DMS79 (cell line): ENCODE measurements around the gene SRGAP2B.
"Not testable (repeated sequence)": the region's sequence is repeated elsewhere in the genome, so short reads cannot be mapped to it uniquely, and the experiment has no call there.

Source experiments
- DNase-seq: peaks from one replicate; lab custom pipeline; 2025; lab: John Stamatoyannopoulos, UW

SRGAP2B gene

DNA sequence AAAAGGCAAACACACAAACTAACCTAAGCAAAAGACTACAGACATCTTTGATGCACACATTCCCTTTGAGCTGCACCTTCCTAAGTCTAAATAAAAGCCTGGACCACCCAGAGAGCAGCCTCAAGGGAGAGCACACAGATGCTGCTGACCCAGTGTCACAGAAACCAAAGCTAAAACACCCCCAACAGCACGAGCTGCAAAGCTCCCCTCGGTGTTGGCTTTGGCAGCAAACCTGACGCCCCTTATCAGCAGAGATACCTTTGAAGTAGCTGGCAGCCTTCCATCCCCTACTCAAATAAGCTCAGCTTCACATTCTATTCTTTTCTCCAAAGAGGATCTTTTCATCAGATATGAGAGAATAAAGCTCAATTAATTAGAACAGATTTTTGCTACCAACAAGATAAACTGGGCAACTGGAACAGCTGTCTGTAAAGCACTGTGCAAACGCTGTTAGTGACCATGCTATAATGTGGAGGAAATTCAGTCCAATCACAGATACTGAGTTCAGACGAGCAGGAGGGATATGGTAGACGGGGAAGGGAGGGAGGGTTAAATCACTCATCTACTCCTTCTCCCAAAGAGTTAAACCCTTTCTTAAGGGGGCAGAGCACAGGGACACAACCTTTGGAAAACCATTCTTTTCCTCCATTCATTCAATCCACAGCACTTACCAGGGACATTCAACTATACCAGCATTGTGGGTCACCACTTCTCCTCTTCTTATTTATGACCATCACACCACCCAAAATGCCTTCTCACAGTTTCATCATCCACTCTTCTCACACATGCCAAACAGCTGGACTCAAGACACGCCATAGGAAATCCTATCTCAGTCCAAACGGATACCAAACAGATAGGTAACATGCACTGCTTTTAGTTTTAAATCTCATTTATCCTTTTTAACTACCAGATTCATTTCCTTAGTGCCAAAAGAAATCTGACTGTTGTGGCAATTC is 148.3 kb downstream of the SRGAP2B start:
- DNase-seq = not testable (repeated sequence)

DNA sequence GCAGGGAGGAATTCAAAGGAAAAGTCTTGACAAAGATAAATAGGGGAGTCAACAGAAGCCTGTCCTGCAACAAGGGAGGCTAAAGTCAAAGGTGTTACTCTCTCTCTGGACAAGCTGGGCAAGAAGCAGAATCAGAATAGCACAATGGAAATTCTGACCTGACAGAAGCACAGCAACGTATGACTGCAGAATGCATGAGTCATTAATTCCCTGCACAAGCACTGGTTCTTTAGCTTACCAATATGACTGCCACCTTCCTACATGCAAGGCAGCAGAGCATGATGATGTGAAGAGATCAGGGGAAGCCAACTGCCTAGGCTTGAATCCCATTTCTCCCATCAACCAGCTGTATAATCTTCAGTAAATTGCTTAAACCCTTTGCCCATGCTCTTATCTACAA is 153.4 kb downstream of the SRGAP2B start:
- not testable (repeated sequence) for DNase-seq

DNA sequence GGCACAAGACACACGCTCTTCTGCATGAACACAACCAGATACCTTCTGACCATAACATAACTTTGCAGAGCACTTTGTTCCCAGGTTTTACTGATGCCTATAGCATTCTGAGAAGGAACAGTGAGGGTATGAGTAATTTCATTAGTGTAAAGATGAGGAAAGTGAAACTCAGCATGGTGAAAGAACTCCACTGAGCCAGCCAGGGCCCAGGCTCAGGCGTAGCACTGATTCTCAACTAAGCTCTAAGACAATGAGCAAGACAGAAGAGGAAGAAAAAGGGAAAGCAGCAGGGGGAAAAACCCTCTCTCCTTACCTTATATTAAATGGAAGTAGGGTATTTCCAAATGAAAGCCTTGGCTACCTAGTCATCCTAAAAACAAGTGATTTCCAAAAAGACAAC is 155.1 kb downstream of the SRGAP2B start:
- DNase-seq = not testable (repeated sequence)

DNA sequence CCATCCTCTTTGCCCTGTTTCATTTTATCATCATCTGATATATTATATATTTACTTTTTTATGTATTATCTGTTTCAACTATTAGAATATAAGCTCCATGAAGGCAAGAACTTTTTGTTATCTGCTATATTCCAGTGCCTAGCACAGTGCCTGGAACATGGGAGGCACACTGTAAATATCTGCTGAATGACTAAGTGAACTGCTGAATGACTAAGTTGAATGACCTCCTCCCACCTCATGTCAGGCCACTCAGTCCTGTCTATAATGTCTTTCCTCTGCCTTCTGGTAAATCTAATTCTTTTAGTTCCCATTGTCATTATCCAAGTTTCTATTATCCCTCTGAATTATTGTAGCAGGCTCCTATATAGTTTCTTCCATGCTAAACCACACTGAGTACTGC is 156.5 kb downstream of the SRGAP2B start:
- not testable (repeated sequence) for DNase-seq

DNA sequence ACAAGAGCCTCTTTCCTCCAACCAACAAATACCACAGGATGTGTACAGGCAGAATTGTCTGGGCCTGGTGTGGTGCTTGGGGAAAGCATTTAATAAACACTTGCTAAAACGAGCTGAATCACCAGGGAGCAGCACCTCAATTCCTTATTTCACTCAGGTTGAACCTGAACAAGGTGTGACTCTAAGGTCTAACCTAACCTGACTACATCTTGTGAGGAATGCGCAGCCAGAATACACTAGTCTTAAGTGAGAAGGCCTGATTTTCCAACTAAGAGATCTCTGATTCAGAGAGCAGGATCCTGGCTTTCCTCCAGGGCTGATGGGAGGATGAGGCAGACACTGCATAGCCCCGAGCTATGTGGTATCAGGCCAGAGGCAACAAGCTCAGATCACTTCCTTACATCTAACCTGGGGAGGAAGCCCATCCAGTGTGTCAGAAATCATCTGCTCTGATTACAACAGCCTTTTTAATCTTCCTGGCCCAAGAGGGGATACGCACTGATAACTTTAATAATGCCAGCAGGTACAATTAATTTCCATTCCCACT is 158.9 kb downstream of the SRGAP2B start:
- not testable (repeated sequence) for DNase-seq

GRCh38 chr1:144935310-144935709 is 159.8 kb downstream of the SRGAP2B start:
- not testable (repeated sequence) for DNase-seq

- not testable (repeated sequence) for DNase-seq
Observed at GRCh38 chr1:144933014-144933413, 162.1 kb downstream of the SRGAP2B start.

GRCh38 chr1:144932153-144932552 is 163.0 kb downstream of the SRGAP2B start:
- not testable (repeated sequence) for DNase-seq

GRCh38 chr1:144931553-144931952 is 163.6 kb downstream of the SRGAP2B start:
- not testable (repeated sequence) for DNase-seq

DNA sequence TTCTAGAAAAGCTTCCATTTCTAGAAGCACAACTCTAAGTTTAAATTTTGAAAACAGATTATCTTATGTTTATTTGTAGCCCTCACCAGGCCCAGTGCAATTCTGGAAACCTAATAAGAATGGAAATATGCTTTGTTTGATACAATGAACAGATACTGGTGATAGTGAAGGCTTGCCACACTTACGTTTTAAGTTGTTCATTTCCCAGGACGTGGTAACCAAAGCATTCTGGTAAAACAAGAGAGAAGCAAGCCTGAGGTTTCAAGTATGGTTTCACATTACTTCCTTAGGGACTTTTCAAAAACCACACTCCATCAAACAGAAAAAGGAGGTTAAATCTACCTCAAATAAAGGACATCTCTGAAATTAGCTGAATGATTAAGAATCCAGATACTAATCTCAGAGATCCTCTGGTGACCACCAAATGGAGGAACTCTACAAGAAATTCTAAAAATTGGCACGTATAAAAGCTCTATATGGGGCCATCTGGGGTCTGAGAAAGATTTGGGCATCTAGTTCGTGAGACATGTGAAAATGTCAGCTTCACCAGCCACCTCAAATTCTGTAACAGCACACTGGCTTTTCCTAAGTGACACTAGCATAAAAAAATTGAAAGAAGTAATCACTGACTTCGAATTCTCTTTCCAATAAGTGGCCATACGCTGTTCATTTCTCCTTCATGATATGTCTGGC is 164.9 kb downstream of the SRGAP2B start:
- not testable (repeated sequence) for DNase-seq

- DNase-seq = not testable (repeated sequence)
Observed at GRCh38 chr1:144927292-144927691, 167.8 kb downstream of the SRGAP2B start.

GRCh38 chr1:144923640-144924039 is 171.5 kb downstream of the SRGAP2B start:
- not testable (repeated sequence) for DNase-seq

DNA sequence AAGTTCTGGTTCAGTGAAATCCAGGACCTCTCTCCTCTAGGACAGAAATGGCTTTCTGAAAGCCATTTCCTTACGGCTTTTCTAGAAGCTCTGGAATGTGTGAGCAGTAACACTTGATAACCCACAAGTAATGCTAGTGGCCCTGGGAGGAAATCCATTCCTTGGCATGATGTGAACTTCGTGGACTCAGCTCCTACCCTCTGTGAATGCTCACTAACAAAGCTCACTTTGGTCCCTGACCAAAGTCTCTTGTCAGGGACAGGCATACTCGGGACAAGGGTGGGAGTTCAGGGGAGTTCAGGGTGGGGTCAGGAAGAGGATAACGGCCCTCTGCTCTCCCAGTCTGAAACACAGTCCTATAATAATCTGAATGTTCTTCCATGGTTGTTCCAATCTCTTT is 172.3 kb downstream of the SRGAP2B start:
- DNase-seq = not testable (repeated sequence)

GRCh38 chr1:144919106-144919505 is 176.0 kb downstream of the SRGAP2B start:
- not testable (repeated sequence) for DNase-seq

DNA sequence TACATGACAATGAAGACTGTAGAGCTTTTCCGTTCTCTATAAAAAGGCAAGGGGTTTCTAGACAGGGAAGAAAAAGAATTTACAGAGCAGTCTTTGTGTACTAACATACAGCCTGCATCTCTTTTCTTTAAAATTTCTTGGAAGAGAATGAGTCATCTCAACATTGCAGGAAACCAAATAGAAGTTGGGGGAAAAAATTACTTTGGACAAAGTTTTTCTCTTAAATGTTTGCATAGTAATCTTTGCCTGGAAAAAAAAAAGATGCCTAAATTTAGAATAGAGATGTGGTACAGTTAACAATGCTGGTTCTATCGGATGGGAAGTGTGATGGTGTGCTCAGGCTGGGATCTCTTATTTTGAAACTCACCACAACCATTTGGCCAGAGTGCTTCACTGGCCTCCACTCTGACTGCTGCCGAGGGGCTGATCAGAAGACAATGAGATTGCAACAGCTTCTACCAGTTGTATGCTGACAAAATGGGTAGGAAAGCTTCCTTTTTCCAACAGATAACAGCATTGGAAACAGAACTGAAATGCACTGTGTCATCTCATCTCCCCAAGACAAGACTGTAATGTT is 177.0 kb downstream of the SRGAP2B start:
- not testable (repeated sequence) for DNase-seq

- DNase-seq = not testable (repeated sequence)
Observed at GRCh38 chr1:144917154-144918026, 177.7 kb downstream of the SRGAP2B start.

- not testable (repeated sequence) for DNase-seq
Observed at GRCh38 chr1:144913977-144914734, 181.0 kb downstream of the SRGAP2B start.

DNA sequence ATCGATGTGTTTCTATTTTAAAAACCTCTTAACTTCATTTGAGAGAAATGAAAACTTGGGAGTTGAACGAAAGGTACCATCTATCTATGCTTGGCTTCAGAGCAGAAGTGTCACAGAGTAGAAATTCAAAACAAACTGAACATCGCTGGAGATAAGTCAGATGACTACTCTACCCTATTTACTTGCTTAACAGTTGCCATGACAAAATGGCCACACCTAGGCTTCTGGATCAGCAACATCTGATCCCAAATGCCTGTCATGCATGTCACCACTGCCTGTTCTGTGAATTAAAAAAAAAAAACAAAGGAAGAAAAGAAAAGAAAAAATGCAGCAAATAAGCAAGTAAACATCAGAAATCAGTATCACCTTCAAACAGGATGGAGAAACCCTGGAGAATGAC is 181.7 kb downstream of the SRGAP2B start:
- DNase-seq = not testable (repeated sequence)

- not testable (repeated sequence) for DNase-seq
Observed at GRCh38 chr1:144910729-144911128, 184.4 kb downstream of the SRGAP2B start.

- DNase-seq = not testable (repeated sequence)
Observed at GRCh38 chr1:144900841-144901240, 194.3 kb downstream of the SRGAP2B start.
